ENCODE measurements around the gene SRSF4. TPM values are rescaled to one million over a fixed set of nuclear protein-coding genes. Genes with fewer than 3 reads are reported as not detected.

The SRSF4 gene
- total RNA-seq, 4 donors from 2014 or later, result 75.3 to 117 (median 88.1) TPM

- ATAC-seq (ENCODE audit: low FRiP score) (no peak), DNase-seq (ENCODE audit: low spot score) (no peak)
- TF ChIP-seq CTCF (IDR thresholded peaks at IDR 0.05), result no peak
Observed at GRCh38 chr1:29167904-29168303, 13.8 kb downstream of the SRSF4 start.

- TF ChIP-seq CTCF (IDR thresholded peaks at IDR 0.05), result no peak
- ATAC-seq (ENCODE audit: low FRiP score), result no peak
Observed at GRCh38 chr1:29166291-29166878, 15.3 kb downstream of the SRSF4 start.

GRCh38 chr1:29164588-29164987 lies 17.1 kb downstream of the SRSF4 start:
- no peak for DNase-seq (ENCODE audit: low spot score)
- no peak for ATAC-seq (ENCODE audit: low FRiP score)
- TF ChIP-seq CTCF (IDR thresholded peaks at IDR 0.05), result no peak

More at GRCh38 chr1:29166291-29166878, 15.3 kb downstream of the SRSF4 start:
- no peak for DNase-seq (ENCODE audit: low spot score)

GRCh38 chr1:29162476-29163138 lies 19.1 kb downstream of the SRSF4 start:
- ATAC-seq (ENCODE audit: low FRiP score), result no peak
- DNase-seq (ENCODE audit: low spot score), result no peak
- no peak for TF ChIP-seq CTCF (IDR thresholded peaks at IDR 0.05)

- DNase-seq (ENCODE audit: low spot score), result no peak
- no peak for TF ChIP-seq CTCF (IDR thresholded peaks at IDR 0.05)
- no peak for ATAC-seq (ENCODE audit: low FRiP score)
Observed at GRCh38 chr1:29162025-29162424, 19.7 kb downstream of the SRSF4 start.

- TF ChIP-seq CTCF (IDR thresholded peaks at IDR 0.05), result no peak
- ATAC-seq (ENCODE audit: low FRiP score), result no peak
Observed at GRCh38 chr1:29159773-29160172, 21.9 kb downstream of the SRSF4 start.

GRCh38 chr1:29157269-29157601 lies 24.5 kb downstream of the SRSF4 start:
- DNase-seq (ENCODE audit: low spot score) (no peak), ATAC-seq (ENCODE audit: low FRiP score) (no peak)
- no peak for TF ChIP-seq CTCF (IDR thresholded peaks at IDR 0.05)

More at GRCh38 chr1:29159773-29160172, 21.9 kb downstream of the SRSF4 start:
- no peak for DNase-seq (ENCODE audit: low spot score)

Measured in omental fat pad (tissue), 4 donors.